Measurements from ENCODE around the gene SCAPER. TPM values are rescaled to one million over a fixed set of nuclear protein-coding genes. Genes with fewer than 3 reads are reported as not detected.
"Not testable (repeated sequence)": the region's sequence is repeated elsewhere in the genome, so short reads cannot be mapped to it uniquely, and the experiment has no call there.

SCAPER gene
- polyA plus RNA-seq, 4 donors: 8.1 to 25.9 (median 14.0) TPM

- H3K4me1 ChIP-seq (ENCODE audit: control insufficient read depth in 3 of 3, insufficient read depth in 2 of 3, low read depth in 1 of 3, low read length in 2 of 3): no peaks in the 10 kb centered on the region
- no peak for DNase-seq
- no peaks in the 10 kb centered on the region for H3K9me3 ChIP-seq (ENCODE audit: control insufficient read depth in 2 of 2, insufficient read depth in 1 of 2, low read depth in 1 of 2, low read length in 1 of 2)
- WGBS, 3 donors: 85 to 90% (median 87%) methylated on average over 6 of the region's 6 CpGs
- peaks cover 0 to 13% (median 12%) of the 10 kb centered on the region in 3 donors for H3K27me3 ChIP-seq (ENCODE audit: control insufficient read depth in 3 of 3, insufficient read depth in 3 of 3, low read length in 3 of 3)
- no peaks in the 10 kb centered on the region for H3K36me3 ChIP-seq (ENCODE audit: control insufficient read depth in 3 of 3, insufficient read depth in 2 of 3, low read depth in 1 of 3, low read length in 3 of 3)
- no peak overlapping the region for H3K4me3 ChIP-seq (ENCODE audit: low read depth in 1 of 3, low read length in 3 of 3)
- H3K27ac ChIP-seq (ENCODE audit: low read depth in 1 of 3, low read length in 2 of 3): no peak overlapping the region
- FAIRE-seq: no peak
These were observed 585.1 kb downstream of the SCAPER start for GRCh38 chr15:76320012-76320411.

- H3K4me1 ChIP-seq (ENCODE audit: control insufficient read depth in 3 of 3, insufficient read depth in 2 of 3, low read depth in 1 of 3, low read length in 2 of 3): peaks cover 0 to 6% (median 0%) of the 10 kb centered on the region in 3 donors
- peaks cover 0 to 2% (median 0%) of the 10 kb centered on the region in 3 donors for H3K27me3 ChIP-seq (ENCODE audit: control insufficient read depth in 3 of 3, insufficient read depth in 3 of 3, low read length in 3 of 3)
- DNase-seq (no peak), FAIRE-seq (no peak)
- no peaks in the 10 kb centered on the region for H3K9me3 ChIP-seq (ENCODE audit: control insufficient read depth in 2 of 2, insufficient read depth in 1 of 2, low read depth in 1 of 2, low read length in 1 of 2)
- 51 to 69% (median 65%) methylated on average over 5 of the region's 5 CpGs for WGBS, 3 donors
- H3K4me3 ChIP-seq (ENCODE audit: low read depth in 1 of 3, low read length in 3 of 3): no peak overlapping the region
- no peaks in the 10 kb centered on the region for H3K36me3 ChIP-seq (ENCODE audit: control insufficient read depth in 3 of 3, insufficient read depth in 2 of 3, low read depth in 1 of 3, low read length in 3 of 3)
- H3K27ac ChIP-seq (ENCODE audit: low read depth in 1 of 3, low read length in 2 of 3): no peak overlapping the region
These were observed 591.4 kb downstream of the SCAPER start for GRCh38 chr15:76313731-76314130.

DNA sequence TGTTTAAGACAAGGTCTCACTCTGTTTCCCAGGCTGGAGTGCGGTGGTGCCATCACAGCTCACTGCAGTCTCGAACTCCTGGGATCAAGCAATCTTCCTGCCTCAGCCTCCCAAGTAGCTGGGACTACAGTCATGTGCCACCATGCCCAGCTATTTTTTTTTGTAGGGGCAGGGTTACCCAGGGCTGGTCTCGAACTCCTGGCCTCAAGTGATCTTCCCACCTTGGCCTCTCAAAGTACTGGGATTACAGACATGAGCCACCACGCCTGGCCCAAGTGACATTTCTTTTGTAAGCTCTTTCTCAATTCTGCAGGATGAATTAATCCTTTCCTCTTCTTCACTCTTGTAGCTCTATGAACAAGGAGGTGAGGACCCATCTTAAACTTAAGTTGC, 592.0 kb downstream of the SCAPER start:
- H3K4me1 ChIP-seq (ENCODE audit: control insufficient read depth in 3 of 3, insufficient read depth in 2 of 3, low read depth in 1 of 3, low read length in 2 of 3); H3K27ac ChIP-seq (ENCODE audit: low read depth in 1 of 3, low read length in 2 of 3); FAIRE-seq; DNase-seq; H3K9me3 ChIP-seq (ENCODE audit: control insufficient read depth in 2 of 2, insufficient read depth in 1 of 2, low read depth in 1 of 2, low read length in 1 of 2); H3K27me3 ChIP-seq (ENCODE audit: control insufficient read depth in 3 of 3, insufficient read depth in 3 of 3, low read length in 3 of 3); H3K4me3 ChIP-seq (ENCODE audit: low read depth in 1 of 3, low read length in 3 of 3); H3K36me3 ChIP-seq (ENCODE audit: control insufficient read depth in 3 of 3, insufficient read depth in 2 of 3, low read depth in 1 of 3, low read length in 3 of 3): not testable (repeated sequence)
- 93 to 96% (median 93%) methylated on average over 4 of the region's 4 CpGs for WGBS, 3 donors

- Histone ChIP-seq H3K27ac (ENCODE audit: low read depth in 1 of 3, low read length in 2 of 3) (no peak overlapping the region), H3K4me3 (ENCODE audit: low read depth in 1 of 3, low read length in 3 of 3) (no peak overlapping the region), H3K9me3 (ENCODE audit: control insufficient read depth in 2 of 2, insufficient read depth in 1 of 2, low read depth in 1 of 2, low read length in 1 of 2) (no peaks in the 10 kb centered on the region), H3K27me3 (ENCODE audit: control insufficient read depth in 3 of 3, insufficient read depth in 3 of 3, low read length in 3 of 3) (peaks cover 0 to 2% (median 0%) of the 10 kb centered on the region in 3 donors), H3K36me3 (ENCODE audit: control insufficient read depth in 3 of 3, insufficient read depth in 2 of 3, low read depth in 1 of 3, low read length in 3 of 3) (no peaks in the 10 kb centered on the region), H3K4me1 (ENCODE audit: control insufficient read depth in 3 of 3, insufficient read depth in 2 of 3, low read depth in 1 of 3, low read length in 2 of 3) (peaks cover 0 to 6% (median 0%) of the 10 kb centered on the region in 3 donors)
- WGBS, 3 donors: 74 to 83% (median 80%) methylated on average over 7 of the region's 7 CpGs
- FAIRE-seq (no peak), DNase-seq (no peak)
These were observed 592.5 kb downstream of the SCAPER start for GRCh38 chr15:76312540-76313174.

DNA sequence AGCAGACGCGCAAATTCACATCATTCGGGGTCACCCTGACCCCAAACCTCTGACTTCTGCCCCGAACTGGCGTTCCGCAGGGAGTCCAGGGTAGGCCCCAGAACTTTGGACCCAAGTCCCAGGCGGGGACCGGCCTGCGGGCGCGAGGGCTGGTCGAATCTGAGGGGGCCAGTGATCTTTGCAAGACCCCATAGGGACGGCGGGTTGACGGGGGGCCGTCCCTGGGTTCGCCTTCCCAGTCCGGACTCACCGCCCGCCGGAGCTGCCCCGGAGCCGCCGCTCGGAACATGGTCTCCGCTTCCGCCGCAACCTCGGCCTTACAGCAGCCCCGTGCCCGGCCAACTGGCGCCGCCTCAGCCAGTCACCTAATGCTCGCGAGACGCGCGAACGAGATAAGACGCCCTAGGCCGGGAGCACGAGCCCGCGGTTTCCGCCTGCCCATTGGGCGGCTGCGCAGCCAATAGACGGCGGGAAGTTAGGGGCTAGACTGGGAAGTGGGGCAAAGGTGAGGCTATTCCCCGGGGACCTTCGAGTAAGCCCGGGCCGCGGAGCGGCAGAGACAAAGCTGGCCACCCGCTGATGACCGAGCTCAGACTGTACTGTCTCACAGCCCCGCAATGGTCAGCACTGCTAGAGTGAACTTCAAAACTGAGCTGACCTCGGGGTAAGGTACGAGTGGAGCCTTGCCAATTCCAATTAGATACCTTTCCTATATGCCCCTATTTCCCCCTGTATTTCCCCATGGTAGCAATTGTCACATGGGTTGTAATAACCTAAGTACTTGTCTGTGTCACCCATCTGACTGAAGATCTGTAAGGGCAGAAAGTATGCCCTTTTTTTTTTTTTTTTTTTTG, 593.8 kb downstream of the SCAPER start, which contains the start of gene ETFA:
ETFA (minus strand) TSS at position 370 of the 854 bp plus-strand sequence; CDS start at position 289, 81 bp downstream.
- Histone ChIP-seq H3K9me3 (ENCODE audit: control insufficient read depth in 2 of 2, insufficient read depth in 1 of 2, low read depth in 1 of 2, low read length in 1 of 2) (no peaks in the 10 kb centered on the region), H3K4me1 (ENCODE audit: control insufficient read depth in 3 of 3, insufficient read depth in 2 of 3, low read depth in 1 of 3, low read length in 2 of 3) (peaks cover 0 to 6% (median 0%) of the 10 kb centered on the region in 3 donors), H3K36me3 (ENCODE audit: control insufficient read depth in 3 of 3, insufficient read depth in 2 of 3, low read depth in 1 of 3, low read length in 3 of 3) (peaks cover 0 to 3% (median 0%) of the 10 kb centered on the region in 3 donors), H3K27me3 (ENCODE audit: control insufficient read depth in 3 of 3, insufficient read depth in 3 of 3, low read length in 3 of 3) (peaks cover 0 to 2% (median 0%) of the 10 kb centered on the region in 3 donors), H3K4me3 (ENCODE audit: low read depth in 1 of 3, low read length in 3 of 3) (peak within 1 kb of the TSS; percentile 78 to 88 (median 80)), H3K27ac (ENCODE audit: low read depth in 1 of 3, low read length in 2 of 3) (peak within 1 kb of the TSS; percentile 80 to 92 (median 82))
- WGBS, 3 donors: 0 to 1% (median 1%) methylated on average over 48 to 60 of the region's 60 CpGs
- DNase-seq (peak; percentile 99), FAIRE-seq (no peak)

DNA sequence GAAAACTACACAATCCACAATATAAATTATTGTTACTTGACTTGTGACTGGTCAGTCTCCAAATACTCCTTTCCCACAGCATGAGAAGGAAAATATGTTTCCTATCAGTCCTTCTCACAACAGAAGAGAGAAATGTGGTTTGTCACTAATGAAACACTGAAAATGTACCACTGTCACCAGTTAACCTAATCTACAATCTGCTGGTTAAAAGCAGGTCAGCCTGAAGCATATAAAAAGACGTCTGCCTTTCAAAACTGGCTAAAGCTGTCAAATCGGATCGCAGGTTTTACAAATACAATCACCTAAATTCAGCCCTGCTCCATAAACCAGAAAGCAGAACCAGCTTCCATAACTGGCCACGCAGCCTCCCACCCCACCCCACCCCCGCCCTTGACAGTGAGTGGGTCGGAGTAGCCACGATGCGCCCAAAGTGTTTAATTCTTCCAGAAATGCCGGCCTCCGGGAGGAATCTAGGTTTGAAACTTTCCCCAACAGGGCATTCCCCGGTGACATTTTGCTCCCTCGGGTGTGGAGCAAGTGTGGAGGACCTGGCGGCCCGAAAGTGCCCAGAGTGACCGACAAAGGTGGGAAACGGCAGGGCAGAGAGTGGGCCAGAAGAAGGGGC, 594.6 kb downstream of the SCAPER start:
- peak overlapping the region; percentile 78 to 88 (median 80) for H3K4me3 ChIP-seq (ENCODE audit: low read depth in 1 of 3, low read length in 3 of 3)
- FAIRE-seq: no peak
- H3K36me3 ChIP-seq (ENCODE audit: control insufficient read depth in 3 of 3, insufficient read depth in 2 of 3, low read depth in 1 of 3, low read length in 3 of 3): peaks cover 0 to 3% (median 0%) of the 10 kb centered on the region in 3 donors
- peak overlapping the region; percentile 80 to 92 (median 82) for H3K27ac ChIP-seq (ENCODE audit: low read depth in 1 of 3, low read length in 2 of 3)
- H3K9me3 ChIP-seq (ENCODE audit: control insufficient read depth in 2 of 2, insufficient read depth in 1 of 2, low read depth in 1 of 2, low read length in 1 of 2): no peaks in the 10 kb centered on the region
- WGBS, 3 donors: 0% methylated on average over 16 of the region's 16 CpGs
- peaks cover 0 to 6% (median 0%) of the 10 kb centered on the region in 3 donors for H3K4me1 ChIP-seq (ENCODE audit: control insufficient read depth in 3 of 3, insufficient read depth in 2 of 3, low read depth in 1 of 3, low read length in 2 of 3)
- no peak for DNase-seq
- H3K27me3 ChIP-seq (ENCODE audit: control insufficient read depth in 3 of 3, insufficient read depth in 3 of 3, low read length in 3 of 3): peaks cover 0 to 2% (median 0%) of the 10 kb centered on the region in 3 donors

DNA sequence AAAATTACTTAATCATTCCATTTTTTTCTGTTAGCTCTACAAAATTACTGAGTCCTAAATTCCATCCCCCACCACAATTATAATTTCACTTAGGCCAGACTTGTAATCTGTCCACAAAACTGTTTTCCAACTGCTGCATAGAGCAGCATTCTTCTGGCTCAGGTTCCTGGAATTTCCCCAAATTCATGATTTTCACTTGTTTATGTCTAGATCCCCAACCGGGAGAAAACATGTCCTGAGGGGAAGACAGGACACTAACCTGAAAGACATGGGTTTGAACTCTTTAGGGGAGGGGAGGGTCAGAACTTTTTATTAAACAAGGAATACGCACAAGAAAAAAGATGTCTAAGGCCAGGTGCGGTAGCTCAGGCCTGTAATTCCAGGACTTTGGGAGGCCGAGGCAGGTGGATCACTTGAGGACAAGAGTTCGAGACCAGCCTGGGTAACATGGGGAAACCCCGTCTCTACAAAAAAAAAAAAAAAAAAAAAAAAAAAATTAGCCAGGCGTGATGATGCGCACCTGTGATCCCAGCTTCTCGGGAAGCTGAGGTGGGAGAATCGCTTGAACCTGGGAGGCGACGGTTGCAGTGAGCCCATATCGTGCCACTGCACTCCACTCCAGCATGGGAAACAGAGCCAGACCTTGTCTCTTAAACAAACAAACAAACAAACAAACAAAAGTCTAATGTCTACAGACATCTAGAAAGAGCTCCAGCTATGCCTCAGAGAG, 595.4 kb downstream of the SCAPER start:
- Histone ChIP-seq H3K4me3 (ENCODE audit: low read depth in 1 of 3, low read length in 3 of 3) (peak overlapping the region in 2 of 3 donors; percentile 78 to 88), H3K36me3 (ENCODE audit: control insufficient read depth in 3 of 3, insufficient read depth in 2 of 3, low read depth in 1 of 3, low read length in 3 of 3) (peaks cover 0 to 3% (median 0%) of the 10 kb centered on the region in 3 donors), H3K27ac (ENCODE audit: low read depth in 1 of 3, low read length in 2 of 3) (no peak overlapping the region), H3K9me3 (ENCODE audit: control insufficient read depth in 2 of 2, insufficient read depth in 1 of 2, low read depth in 1 of 2, low read length in 1 of 2) (no peaks in the 10 kb centered on the region), H3K4me1 (ENCODE audit: control insufficient read depth in 3 of 3, insufficient read depth in 2 of 3, low read depth in 1 of 3, low read length in 2 of 3) (peaks cover 0 to 6% (median 0%) of the 10 kb centered on the region in 3 donors), H3K27me3 (ENCODE audit: control insufficient read depth in 3 of 3, insufficient read depth in 3 of 3, low read length in 3 of 3) (no peaks in the 10 kb centered on the region)
- no peak for FAIRE-seq
- WGBS, 3 donors: 80 to 87% (median 84%) methylated on average over 11 to 13 of the region's 13 CpGs
- DNase-seq: no peak

All from small intestine (tissue), 7 donors.